CD4-positive, alpha-beta T cell (primary cell): Measurements from ENCODE around the gene PLEKHA5. TPM values are rescaled to one million over a fixed set of nuclear protein-coding genes. Genes with fewer than 3 reads are reported as not detected.

Source experiments
- ATAC-seq: fragments of 200-7000 bp; cut with Tn5 transposase; one replicate; pipeline ENCODE4 v1.10.0; 2022; ENCODE audit warnings: mild to moderate bottlenecking; ENCODE audit not compliant: poor library complexity
- CTCF ChIA-PET: fragments of 350-600 bp; sonication (Branson Sonifier 250); formaldehyde crosslinking; loops from one replicate; lab custom pipeline; 2021; ENCODE audit warnings: antibody characterized with exemption, inconsistent platforms; lab: Charles Lee
- POLR2A ChIA-PET: fragments of 350-600 bp; sonication (Branson Sonifier 250); formaldehyde crosslinking; loops from one replicate; lab custom pipeline; 2021; ENCODE audit warnings: antibody characterized with exemption, inconsistent platforms; lab: Charles Lee
- DNase-seq, 14 experiments: peaks; one replicate each; pipeline ENCODE4 v3.0.0-alpha.2; 2013 to 2020; ENCODE audit warnings: mixed read lengths in 2 of 14
- H3K27ac ChIP-seq, 2 donors: one replicate each; pipeline versions ENCODE4 v1.5.1 to v1.7.0; 2013; ENCODE audit warnings: low read length in 2 of 2, low read depth in 1 of 2, mild to moderate bottlenecking in 1 of 2
- H3K27me3 ChIP-seq, 2 experiments: 1 replicate in 1 of 2; 2 replicates in 1 of 2; pipeline versions ENCODE4 v1.6.1 to v1.7.0; 2013; ENCODE audit warnings: low read length in 2 of 2, control low read depth in 1 of 2, mild to moderate bottlenecking in 1 of 2, moderate library complexity in 1 of 2; ENCODE audit not compliant: insufficient read depth in 2 of 2, control insufficient read depth in 1 of 2
- H3K36me3 ChIP-seq: one replicate; pipeline ENCODE4 v1.6.1; 2013; ENCODE audit warnings: low read length, control low read depth; ENCODE audit not compliant: insufficient read depth
- H3K4me1 ChIP-seq: one replicate; pipeline ENCODE4 v1.6.1; 2013; ENCODE audit warnings: low read length, control low read depth; ENCODE audit not compliant: insufficient read depth
- H3K4me3 ChIP-seq: one replicate; pipeline ENCODE4 v1.5.1; 2013; ENCODE audit warnings: mild to moderate bottlenecking, low read length, moderate library complexity
- H3K9me3 ChIP-seq, 2 experiments: 1 replicate in 1 of 2; 2 replicates in 1 of 2; pipeline versions ENCODE4 v1.6.1 to v1.7.0; 2013; ENCODE audit warnings: low read length in 2 of 2, mild to moderate bottlenecking in 2 of 2, control low read depth in 1 of 2, moderate library complexity in 1 of 2; ENCODE audit not compliant: control insufficient read depth in 1 of 2, insufficient read depth in 1 of 2
- H3K27ac Mint-ChIP-seq: one replicate; pipeline ENCODE4 v1.8.0; 2020; ENCODE audit warnings: mixed read lengths
- H3K27me3 Mint-ChIP-seq: one replicate; pipeline ENCODE4 v1.8.0; 2021; ENCODE audit warnings: mixed read lengths
- H3K36me3 Mint-ChIP-seq: one replicate; pipeline ENCODE4 v1.8.0; 2021; ENCODE audit warnings: low read depth, mixed read lengths
- H3K4me1 Mint-ChIP-seq: one replicate; pipeline ENCODE4 v1.8.0; 2021; ENCODE audit warnings: low read depth, mixed read lengths
- H3K4me3 Mint-ChIP-seq: one replicate; pipeline ENCODE4 v1.8.0; 2020; ENCODE audit warnings: mild to moderate bottlenecking, mixed read lengths
- H3K9me3 Mint-ChIP-seq: one replicate; pipeline ENCODE4 v1.8.0; 2020; ENCODE audit warnings: mixed read lengths
- intact Hi-C, 2 experiments: fragments of 100-400 bp; cut with DNase I in 1 of 2; cut with micrococcal nuclease in 1 of 2; formaldehyde crosslinking; loops; one replicate each; pipeline versions ENCODE4 v1.15.1 to v1.9.0; 2023 to 2025; cut with DNase I, micrococcal nuclease
- total RNA-seq, 174 experiments: library from RNA in 2 of 174; stranded (reverse) in 2 of 174; gene quantifications; one replicate each; pipeline ENCODE4 v1.2.3 and lab custom pipeline; 2021 to 2026
- TF ChIP-seq, protein P1 (sequence below): fragments of 200-600 bp; IDR thresholded peaks from one replicate; pipeline ENCODE4 v1.8.0; 2022; ENCODE audit warnings: antibody characterized with exemption, mild to moderate bottlenecking

PLEKHA5 gene
- total RNA-seq, 2 experiments from 2014 or later = 4.5 to 5.4 TPM

DNA sequence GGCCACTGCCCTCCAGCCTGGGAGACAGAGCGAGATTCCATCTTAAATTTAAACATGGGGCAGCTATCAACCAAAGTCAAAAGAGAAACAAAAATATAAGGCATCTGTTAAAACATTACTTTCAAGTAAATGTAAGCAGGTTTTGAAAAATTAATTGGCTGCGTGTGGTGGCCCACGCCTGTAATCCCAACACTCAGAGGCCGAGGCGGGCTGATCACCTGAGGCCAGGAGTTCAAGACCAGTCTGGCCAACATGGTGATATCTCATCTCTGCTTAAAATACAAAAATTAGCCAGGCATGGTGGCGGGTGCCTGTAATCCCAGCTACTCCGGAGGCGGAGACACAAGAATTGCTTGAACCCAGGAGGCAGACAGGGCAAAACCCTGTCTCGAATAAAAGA lies 82.7 kb downstream of the PLEKHA5 start:
- TF ChIP-seq, protein P1, sequence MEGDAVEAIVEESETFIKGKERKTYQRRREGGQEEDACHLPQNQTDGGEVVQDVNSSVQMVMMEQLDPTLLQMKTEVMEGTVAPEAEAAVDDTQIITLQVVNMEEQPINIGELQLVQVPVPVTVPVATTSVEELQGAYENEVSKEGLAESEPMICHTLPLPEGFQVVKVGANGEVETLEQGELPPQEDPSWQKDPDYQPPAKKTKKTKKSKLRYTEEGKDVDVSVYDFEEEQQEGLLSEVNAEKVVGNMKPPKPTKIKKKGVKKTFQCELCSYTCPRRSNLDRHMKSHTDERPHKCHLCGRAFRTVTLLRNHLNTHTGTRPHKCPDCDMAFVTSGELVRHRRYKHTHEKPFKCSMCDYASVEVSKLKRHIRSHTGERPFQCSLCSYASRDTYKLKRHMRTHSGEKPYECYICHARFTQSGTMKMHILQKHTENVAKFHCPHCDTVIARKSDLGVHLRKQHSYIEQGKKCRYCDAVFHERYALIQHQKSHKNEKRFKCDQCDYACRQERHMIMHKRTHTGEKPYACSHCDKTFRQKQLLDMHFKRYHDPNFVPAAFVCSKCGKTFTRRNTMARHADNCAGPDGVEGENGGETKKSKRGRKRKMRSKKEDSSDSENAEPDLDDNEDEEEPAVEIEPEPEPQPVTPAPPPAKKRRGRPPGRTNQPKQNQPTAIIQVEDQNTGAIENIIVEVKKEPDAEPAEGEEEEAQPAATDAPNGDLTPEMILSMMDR = no peak
- peaks cover 6% of the 10 kb centered on the region for H3K36me3 Mint-ChIP-seq

DNA sequence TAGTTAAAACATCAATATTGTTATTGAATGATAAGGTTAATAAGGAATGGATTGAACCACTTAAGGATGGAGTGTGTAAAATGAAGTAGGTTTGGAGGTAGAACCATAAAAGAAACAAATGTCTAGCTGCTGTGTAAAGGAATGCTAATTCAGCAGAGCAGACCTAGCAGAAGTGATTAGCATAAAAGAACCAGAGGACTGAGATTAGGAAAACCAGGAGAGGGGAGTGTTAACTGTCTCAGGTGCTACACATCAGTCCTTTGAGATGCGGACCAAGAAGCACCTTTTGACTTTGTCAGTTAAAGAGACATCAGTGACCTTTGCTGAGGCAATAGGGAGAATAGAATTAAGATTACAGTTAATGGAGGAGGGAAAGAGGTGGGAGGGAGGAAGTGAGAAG lies 84.5 kb downstream of the PLEKHA5 start:
- no peaks in the 10 kb centered on the region for H3K4me1 Mint-ChIP-seq
- H3K36me3 Mint-ChIP-seq = peaks cover 2% of the 10 kb centered on the region
- H3K4me3 Mint-ChIP-seq = no peak overlapping the region
- no peaks in the 10 kb centered on the region for H3K9me3 ChIP-seq
- no peak overlapping the region for H3K27ac Mint-ChIP-seq
- H3K27ac ChIP-seq = no peak overlapping the region
- intact Hi-C loops = no loop called here
- ChIA-PET CTCF (no interaction called here), POLR2A (no interaction called here)
- ATAC-seq = no peak
- no peaks in the 10 kb centered on the region for H3K36me3 ChIP-seq
- no peaks in the 10 kb centered on the region for H3K27me3 Mint-ChIP-seq
- DNase-seq = no peak
- H3K4me3 ChIP-seq = no peak overlapping the region
- H3K27me3 ChIP-seq = no peaks in the 10 kb centered on the region
- H3K4me1 ChIP-seq = no peaks in the 10 kb centered on the region
- TF ChIP-seq, protein P1 = no peak
- H3K9me3 Mint-ChIP-seq = peaks cover 7% of the 10 kb centered on the region

More for the DNA sequence above, 82.7 kb downstream of the PLEKHA5 start:
- Histone ChIP-seq H3K4me3 (no peak overlapping the region), H3K9me3 (no peaks in the 10 kb centered on the region), H3K36me3 (no peaks in the 10 kb centered on the region), H3K27me3 (no peaks in the 10 kb centered on the region), H3K27ac (no peak overlapping the region), H3K4me1 (no peaks in the 10 kb centered on the region)
- no peaks in the 10 kb centered on the region for H3K4me1 Mint-ChIP-seq
- H3K27me3 Mint-ChIP-seq = no peaks in the 10 kb centered on the region
- ATAC-seq (no peak), DNase-seq (no peak)
- ChIA-PET POLR2A (no interaction called here), CTCF (interaction anchor here (0.5 kb wide), 1 partner anchor 98 kb away, joined by 4 read pairs; no protein-coding TSS in a partner anchor)
- intact Hi-C loops = no loop called here
- peaks cover 7% of the 10 kb centered on the region for H3K9me3 Mint-ChIP-seq
- H3K4me3 Mint-ChIP-seq = no peak overlapping the region
- H3K27ac Mint-ChIP-seq = no peak overlapping the region

DNA sequence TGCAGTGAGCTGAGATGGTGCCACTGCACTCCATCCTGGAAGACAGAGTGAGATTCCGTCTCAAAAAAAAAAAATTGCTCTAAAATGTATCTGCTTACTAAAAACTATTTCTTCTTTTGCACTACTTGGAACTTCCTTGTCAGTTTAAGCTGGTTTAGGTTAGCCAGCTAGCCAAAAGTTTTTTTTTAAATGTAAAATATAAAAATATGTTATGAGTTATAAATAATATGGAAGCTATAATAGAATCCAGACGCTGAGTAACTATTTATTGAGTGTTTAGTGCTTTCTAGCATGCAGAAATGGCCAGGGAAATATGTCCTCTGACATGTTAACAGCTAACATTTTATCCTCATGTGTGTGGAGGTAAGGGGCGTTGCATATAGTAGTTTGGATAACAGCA lies 85.6 kb downstream of the PLEKHA5 start:
- Mint-ChIP-seq H3K27ac (no peak overlapping the region), H3K4me1 (no peaks in the 10 kb centered on the region), H3K4me3 (no peak overlapping the region), H3K9me3 (peaks cover 2% of the 10 kb centered on the region), H3K36me3 (no peaks in the 10 kb centered on the region), H3K27me3 (no peaks in the 10 kb centered on the region)
- H3K9me3 ChIP-seq = no peaks in the 10 kb centered on the region
- no peaks in the 10 kb centered on the region for H3K4me1 ChIP-seq
- TF ChIP-seq, protein P1 = no peak
- H3K36me3 ChIP-seq = no peaks in the 10 kb centered on the region
- H3K27me3 ChIP-seq = no peaks in the 10 kb centered on the region
- ChIA-PET CTCF (interaction anchor here (1.3 kb wide), 1 partner anchor 11 kb away, joined by 4 read pairs; no protein-coding TSS in a partner anchor), POLR2A (interaction anchor here (0.6 kb wide), 1 partner anchor 9 kb away, joined by 4 read pairs; no protein-coding TSS in a partner anchor)
- H3K4me3 ChIP-seq = no peak overlapping the region
- H3K27ac ChIP-seq = no peak overlapping the region
- DNase-seq (no peak), ATAC-seq (no peak)
- intact Hi-C loops = no loop called here
